DOHH2 (cell line): ENCODE results near the gene CASP7.
"Not testable (repeated sequence)": the region's sequence is repeated elsewhere in the genome, so short reads cannot be mapped to it uniquely, and the experiment has no call there.

Source experiments
- CTCF ChIP-seq: fragments of 200-600 bp; sonication (generic); IDR thresholded peaks from one replicate; pipeline ENCODE4 v1.5.1; 2014; ENCODE audit warnings: antibody characterized with exemption, mild to moderate bottlenecking, low read depth, low read length; ENCODE audit not compliant: poor library complexity, severe bottlenecking
- EZH2phosphoT487 ChIP-seq: fragments of 200-600 bp; sonication (generic); IDR thresholded peaks from 2 replicates; pipeline ENCODE4 v1.6.1; 2017; ENCODE audit warnings: borderline replicate concordance, mild to moderate bottlenecking, antibody characterized with exemption, low read length, moderate library complexity, mixed read lengths

- TF ChIP-seq EZH2phosphoT487, CTCF: not testable (repeated sequence)
These were observed 91.4 kb downstream of the CASP7 start for GRCh38 chr10:113771131-113771530.
